CD4-positive, alpha-beta T cell treated with Interleukin-4 for 4 hours (primary cell): ENCODE results near the gene PARD6A.

Experiments used
- DNase-seq: peaks from one replicate; pipeline ENCODE4 v3.0.0-alpha.2; 2020

The PARD6A gene, protein sequence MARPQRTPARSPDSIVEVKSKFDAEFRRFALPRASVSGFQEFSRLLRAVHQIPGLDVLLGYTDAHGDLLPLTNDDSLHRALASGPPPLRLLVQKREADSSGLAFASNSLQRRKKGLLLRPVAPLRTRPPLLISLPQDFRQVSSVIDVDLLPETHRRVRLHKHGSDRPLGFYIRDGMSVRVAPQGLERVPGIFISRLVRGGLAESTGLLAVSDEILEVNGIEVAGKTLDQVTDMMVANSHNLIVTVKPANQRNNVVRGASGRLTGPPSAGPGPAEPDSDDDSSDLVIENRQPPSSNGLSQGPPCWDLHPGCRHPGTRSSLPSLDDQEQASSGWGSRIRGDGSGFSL

DNA sequence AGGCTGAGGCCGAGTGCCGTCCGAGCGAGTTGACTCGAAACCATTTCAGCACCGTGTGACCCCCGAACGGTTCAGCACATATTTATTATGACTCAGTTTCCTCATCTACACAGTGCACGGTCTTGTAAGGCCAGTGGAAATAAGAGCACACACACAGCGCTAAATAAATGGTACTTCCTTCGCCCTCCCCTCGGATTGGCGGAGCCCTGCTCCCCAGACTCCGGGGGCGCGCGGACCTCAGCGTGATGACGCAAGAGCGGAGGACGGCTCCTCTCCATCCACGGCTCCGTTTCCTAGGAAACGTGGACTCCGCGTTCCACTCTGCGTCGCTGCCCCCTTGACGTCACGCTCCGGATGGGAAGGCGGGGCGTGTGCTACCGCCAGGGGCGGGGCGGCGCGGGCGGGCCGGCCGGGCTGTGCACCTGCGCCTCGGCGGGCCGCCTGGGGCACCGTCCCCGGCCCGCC is at the start of gene PARD6A:
Gene PARD6A (plus strand): TSS at position 397 of the 465 bp plus-strand sequence. CDS start 79 bp downstream, outside the sequence.
- peak; percentile 97 for DNase-seq

DNA sequence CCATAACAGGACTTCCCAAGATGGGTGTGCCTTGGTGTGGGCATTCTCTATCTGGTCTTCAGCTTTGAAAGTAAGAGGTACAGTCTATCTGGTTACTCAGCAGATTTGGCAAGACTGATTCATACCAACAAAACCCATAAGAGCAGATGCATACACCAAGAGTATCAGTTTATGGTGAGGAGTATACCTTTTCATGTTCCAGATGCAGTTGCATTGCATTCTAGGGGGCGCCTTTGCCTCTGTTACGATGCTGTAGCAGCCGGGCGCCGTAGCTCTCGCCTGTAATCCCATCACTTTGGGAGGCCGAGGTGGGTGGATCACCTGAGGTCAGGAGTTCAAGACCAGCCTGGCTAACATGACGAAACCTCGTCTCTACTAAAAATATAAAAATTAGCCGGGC is 47.0 kb upstream of the PARD6A start:
- no peak for DNase-seq

GRCh38 chr16:67628216-67628615 is 32.5 kb upstream of the PARD6A start:
- no peak for DNase-seq

GRCh38 chr16:67632415-67633172 is 28.2 kb upstream of the PARD6A start:
- DNase-seq: no peak

GRCh38 chr16:67636713-67637112 is 24.0 kb upstream of the PARD6A start:
- no peak for DNase-seq

DNA sequence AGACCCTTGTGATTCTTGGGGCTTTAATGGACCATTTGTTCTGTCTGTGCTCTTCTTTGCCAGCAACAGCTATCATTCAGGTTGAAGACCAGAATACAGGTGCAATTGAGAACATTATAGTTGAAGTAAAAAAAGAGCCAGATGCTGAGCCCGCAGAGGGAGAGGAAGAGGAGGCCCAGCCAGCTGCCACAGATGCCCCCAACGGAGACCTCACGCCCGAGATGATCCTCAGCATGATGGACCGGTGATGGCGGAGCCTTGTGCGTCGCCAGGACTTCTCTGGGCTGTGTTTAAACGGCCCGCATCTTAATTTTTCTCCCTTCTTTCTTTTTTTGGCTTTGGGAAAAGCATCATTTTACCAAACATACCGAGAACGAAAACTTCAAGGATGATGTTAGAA is 23.1 kb upstream of the PARD6A start:
- DNase-seq: no peak

GRCh38 chr16:67641779-67642708 is 18.7 kb upstream of the PARD6A start:
- no peak for DNase-seq

GRCh38 chr16:67644038-67644437 is 16.7 kb upstream of the PARD6A start:
- DNase-seq: no peak

DNA sequence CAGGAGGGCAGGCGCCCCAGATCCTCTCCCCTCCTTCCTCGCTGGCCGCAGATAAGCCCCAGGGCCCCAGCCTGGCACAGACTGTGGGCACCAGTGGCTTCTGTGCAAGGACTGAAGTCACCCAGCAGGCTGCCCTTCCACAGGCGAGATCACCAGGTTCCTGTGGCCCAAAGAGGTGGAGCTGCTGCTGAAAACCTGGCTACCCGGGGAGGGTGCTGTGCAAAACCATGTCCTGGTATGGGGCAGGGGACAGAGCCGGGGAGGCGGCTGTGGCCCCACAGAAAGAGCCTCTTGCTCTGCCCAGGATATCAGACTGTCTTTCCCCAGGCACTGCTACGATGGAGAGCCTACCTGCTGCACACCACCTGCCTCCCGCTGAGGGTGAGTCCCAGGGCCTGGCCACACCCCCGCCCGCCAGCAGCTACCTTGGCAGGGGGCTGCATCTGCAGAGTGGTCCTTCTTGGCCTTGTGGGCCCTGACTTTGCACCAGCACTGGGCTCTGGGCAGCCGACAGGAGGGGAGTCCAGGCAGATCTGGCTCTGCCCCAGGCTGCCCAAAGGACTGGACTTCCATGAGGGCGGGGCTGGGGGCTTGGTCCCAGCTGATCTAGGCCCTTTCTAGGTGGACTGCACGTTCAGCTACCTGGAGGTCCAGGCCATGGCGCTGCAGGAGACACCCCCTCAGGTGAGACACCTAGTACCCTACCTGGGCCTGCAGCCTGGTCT is 15.2 kb upstream of the PARD6A start:
- peak; percentile 12 for DNase-seq

DNA sequence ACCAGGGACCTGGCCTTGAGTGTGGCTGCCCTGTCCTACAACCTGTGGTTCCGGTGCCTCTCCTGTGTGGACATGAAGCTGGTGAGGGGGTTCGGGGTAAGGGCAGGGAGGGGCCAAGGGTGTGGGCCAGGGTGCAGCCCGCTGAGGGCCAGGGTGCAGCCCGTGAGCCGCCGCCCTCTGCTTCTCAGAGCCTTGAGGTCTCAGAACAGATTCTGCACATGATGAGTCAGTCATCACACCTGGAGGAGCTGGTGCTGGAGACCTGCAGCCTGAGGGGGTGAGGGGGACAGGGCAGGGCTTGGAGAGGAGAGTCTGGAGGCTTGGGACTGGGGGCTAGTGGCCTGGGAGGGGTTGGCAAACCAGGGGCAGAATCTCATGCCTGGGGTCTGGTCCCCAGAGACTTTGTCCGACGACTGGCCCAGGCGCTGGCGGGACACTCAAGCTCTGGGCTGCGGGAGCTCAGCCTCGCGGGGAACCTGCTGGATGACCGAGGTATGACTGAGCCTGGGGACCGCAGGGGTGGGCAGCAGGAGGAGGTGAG is 13.6 kb upstream of the PARD6A start:
- no peak for DNase-seq

GRCh38 chr16:67647681-67648080 is 13.1 kb upstream of the PARD6A start:
- no peak for DNase-seq

DNA sequence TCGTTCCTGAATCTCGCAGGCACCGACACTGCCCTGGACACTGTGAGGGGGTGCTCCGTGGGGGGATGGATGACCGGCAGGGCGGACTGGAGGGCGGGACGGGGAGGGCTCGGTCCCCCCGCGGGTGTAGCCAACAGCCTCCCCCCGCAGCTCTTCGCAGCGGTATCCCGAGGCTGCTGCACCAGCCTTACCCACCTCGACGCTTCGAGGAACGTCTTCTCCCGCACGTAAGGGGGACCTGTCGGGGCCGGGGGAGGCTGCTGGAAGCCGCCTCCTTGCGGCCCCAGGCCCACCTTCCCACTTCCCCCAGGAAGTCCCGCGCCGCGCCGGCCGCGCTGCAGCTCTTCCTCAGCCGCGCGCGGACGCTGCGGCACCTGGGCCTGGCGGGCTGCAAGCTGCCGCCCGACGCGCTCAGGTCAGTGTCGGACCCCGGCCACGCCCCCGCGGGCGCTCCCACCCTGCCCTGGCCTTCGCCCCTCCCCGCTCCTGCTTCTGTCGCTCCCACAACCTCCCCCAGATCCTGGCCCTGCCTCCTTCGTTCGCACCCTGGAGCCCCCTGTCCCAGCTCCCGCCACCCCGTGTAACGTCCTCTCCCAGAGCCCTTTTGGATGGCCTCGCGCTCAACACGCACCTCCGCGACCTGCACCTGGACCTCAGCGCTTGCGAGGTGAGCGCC is 12.5 kb upstream of the PARD6A start:
- no peak for DNase-seq

DNA sequence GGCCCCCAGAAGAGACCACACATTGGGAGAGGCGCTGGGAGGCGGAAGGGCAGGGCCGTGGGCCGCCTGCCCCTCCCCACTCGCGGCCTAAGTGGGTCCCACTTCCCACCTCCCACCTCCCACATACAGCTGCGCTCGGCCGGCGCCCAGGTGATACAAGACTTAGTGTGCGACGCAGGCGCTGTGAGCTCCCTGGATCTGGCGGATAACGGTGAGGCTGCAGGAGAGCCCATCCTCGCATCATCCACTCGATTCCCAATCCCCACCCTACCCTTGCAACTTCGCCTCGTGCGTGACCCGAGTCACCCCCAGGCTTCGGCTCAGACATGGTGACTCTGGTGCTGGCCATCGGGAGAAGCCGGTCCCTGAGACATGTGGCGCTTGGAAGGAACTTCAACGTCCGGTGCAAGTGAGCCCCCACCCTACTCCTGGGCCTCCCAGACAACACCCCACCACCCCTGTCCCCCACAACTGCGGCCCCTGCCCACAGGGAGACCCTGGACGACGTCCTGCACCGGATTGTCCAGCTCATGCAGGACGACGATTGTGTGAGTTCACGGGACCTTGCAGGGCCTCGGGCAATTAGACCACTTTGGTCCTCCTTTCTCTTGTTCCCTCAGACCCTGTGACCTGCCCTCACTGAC is 11.9 kb upstream of the PARD6A start:
- no peak for DNase-seq

GRCh38 chr16:67649494-67649931 is 11.2 kb upstream of the PARD6A start:
- DNase-seq: no peak

DNA sequence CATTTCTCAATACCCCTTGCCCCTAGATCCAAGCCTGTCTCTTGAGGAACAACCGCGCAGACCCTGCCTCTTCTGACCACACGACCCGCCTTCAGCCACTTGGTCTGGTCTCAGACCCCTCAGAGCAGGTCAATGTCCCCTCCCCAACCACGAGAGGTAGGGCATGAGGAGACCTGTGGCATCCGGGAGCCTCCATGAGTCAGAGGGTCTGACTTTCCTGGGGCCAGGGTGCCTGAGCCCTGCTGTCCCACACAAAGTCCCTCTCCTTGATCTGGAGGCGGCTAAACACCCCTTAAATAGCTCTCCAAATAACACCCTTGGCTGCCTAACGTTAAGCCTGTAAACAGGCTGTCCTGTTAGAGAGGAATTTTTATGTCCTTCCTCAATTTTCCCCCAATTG is 10.7 kb upstream of the PARD6A start:
- no peak for DNase-seq

GRCh38 chr16:67651039-67651438 is 9.7 kb upstream of the PARD6A start:
- no peak for DNase-seq

DNA sequence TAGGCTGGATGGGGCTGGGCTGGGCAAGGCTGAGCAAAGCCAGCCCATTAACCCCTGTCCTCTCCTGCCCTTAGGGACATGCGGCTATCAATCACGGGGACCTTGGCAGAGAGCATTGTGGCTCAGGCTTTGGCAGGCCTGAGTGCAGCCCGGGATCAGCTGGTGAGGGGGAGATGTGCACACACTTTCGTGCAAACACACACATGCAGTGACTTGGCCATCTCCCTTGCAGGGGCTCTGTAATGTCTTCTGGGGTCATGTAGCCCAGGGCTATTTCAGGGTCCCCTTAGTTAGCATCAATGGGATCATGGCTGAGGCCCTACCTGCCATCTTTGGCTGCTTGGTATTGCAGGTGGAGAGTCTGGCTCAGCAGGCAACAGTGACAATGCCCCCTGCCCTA is 8.9 kb upstream of the PARD6A start:
- DNase-seq: no peak

DNA sequence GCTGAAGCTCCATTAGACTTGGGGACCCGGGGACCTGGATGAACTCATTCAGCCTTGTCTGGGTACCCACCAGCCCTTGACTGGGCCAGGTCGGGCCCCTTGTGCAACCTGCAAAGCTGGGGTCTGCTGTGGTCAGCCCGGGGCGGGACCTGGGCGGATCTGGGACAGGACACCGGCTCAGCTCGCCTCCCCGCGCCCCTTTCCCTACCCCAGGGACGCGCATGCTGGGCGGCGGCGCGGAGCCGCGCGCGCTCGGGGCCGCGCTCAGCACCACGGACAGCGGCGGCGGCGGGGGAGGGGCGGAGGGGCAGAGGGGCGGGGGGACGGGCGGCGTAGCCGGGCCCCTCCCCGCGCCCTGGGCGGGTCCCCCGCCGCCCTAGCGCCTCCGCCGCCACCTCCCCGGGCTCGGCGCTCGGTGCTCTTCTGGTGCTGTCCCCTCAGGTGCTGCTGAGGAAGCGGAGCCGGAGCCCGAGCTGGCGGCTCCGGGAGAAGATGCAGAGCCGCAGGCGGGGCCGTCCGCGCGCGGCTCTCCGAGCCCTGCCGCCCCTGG is 8.1 kb upstream of the PARD6A start:
- no peak for DNase-seq

DNA sequence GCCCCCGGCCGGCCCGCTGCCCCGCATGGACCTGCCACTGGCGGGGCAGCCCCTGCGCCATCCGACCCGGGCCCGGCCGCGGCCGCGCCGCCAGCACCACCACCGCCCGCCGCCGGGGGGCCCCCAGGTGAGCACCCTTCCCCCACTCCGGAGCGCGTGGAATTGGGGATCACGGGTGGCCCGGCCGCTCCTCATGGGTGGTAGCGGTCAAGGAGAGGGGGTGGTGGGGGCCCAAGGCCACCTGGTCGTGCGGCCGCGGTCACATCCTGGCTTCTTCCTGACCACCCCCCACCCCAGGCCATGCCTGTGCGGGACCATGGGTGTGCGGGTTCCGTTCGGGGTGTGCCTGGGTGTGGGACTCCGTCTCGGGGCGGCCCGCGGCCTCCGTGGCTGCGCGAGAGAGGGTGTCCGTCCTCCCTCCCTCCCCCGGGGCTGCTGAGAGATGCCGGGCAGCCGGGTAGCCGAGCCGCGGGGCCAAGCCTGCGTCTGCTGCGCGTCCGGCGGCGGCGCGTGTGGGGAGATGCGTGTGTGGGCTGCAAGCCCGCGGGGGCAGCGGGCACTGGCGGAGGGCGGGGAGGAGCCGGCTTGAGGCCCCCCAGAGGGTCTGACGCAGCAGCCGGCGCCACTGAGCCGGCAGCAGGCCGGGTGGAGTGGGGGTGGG is 7.5 kb upstream of the PARD6A start:
- no peak for DNase-seq

GRCh38 chr16:67653789-67654402 is 6.9 kb upstream of the PARD6A start:
- no peak for DNase-seq
